AG08395 (cell line): ENCODE data around the gene ZFHX3.
A peak's percentile ranks its signal among the peaks of the same experiment; 100 is the strongest.

Experiments used
- DNase-seq: peaks from one replicate; pipeline ENCODE4 v3.0.0; 2012; ENCODE audit warnings: mixed read lengths, low spot score

The ZFHX3 gene

DNA sequence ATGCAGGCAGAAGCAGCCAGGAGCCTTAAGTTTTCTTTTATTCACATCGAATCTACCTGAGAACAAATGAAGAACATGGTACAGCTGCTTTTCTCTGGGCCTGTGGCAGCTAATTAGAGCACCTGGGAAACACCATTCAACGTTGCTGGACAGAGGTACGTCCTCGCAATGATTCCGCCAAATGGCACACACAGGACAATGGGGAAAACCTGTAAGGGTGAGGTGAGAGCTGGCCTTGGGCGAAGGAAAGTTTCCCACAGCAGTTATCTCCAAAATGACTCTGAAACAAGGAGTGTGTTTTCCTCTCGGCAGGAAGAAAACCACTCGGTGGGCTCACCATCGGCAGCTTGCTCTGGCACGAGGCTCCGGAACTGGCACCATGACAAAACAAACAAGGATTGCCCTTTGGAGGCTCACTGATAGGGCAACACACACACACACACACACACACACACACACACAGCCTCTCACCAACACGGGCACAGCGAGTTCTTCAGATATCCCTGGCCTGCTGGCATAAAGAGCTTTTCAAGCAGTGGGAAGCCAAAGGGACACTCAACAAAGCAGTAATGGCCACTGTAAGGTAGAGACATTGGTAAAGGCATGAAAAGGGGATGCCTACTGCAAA, 73.7 kb downstream of the ZFHX3 start:
- no peak for DNase-seq

GRCh38 chr16:72972878-72973571, 74.9 kb downstream of the ZFHX3 start:
- DNase-seq, result no peak

GRCh38 chr16:72971370-72971769, 76.6 kb downstream of the ZFHX3 start:
- no peak for DNase-seq

GRCh38 chr16:72970656-72971055, 77.3 kb downstream of the ZFHX3 start:
- DNase-seq, result no peak

GRCh38 chr16:72969812-72970211, 78.1 kb downstream of the ZFHX3 start:
- no peak for DNase-seq

GRCh38 chr16:72969146-72969545, 78.8 kb downstream of the ZFHX3 start:
- DNase-seq, result no peak

DNA sequence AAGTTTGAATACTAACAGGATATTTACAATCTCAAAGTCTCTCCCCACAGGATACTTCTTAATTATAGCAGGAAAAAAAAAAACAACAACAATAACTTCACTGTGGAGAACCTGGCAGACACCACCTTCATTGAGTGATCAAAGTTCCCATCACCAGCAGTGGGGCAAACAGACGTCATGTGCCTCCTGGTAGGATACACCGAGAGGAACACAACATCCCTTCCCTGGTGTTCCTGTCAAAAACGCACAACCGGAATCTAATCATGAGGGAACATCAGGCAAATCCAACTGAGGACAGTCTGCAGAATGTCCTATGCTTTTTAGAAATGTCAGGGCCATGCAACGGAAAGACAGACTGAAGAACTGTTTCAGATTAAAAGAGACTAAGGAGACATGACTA, 80.0 kb downstream of the ZFHX3 start:
- no peak for DNase-seq

GRCh38 chr16:72963533-72964315, 84.2 kb downstream of the ZFHX3 start:
- no peak for DNase-seq

DNA sequence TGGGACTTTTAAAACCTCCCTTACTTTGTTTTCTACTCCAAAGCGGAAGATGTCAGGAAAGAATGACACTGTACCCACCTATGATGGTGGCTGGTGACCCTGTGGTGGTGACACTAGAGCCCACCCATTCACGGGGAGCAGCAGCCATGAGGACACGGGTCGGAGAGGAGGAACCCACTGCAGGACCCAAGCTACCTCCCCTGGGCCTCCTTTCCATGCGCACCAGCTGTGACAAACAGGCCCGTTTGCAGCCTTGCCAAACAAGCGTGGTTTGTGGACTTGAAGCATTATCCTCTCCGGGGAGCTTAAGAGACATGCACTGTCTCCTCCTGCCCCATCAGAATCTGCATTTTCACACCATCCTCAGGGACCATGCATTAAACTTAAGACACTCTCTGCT, 85.6 kb downstream of the ZFHX3 start:
- no peak for DNase-seq

DNA sequence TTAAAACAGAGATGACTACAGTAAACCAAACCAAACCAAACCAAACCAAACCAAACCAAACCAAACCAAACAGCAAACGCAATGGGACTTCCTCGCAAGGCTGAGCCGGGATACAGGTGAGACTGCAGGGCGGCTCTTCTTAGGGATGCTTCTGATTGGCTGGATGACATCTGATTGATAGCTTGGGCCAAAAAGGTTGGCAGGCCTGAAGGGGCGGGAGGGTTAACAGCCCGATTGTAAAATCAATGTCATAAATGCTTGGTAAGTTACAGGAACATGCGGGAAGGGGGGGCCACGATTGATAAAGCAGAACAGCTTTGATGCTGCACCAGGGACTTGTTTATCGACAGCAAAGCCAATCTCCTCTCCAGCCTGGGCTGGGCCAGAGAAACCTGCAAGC, 86.1 kb downstream of the ZFHX3 start:
- DNase-seq, result no peak

- DNase-seq, result peak; percentile 34
Measured at GRCh38 chr16:72961115-72961832, 86.7 kb downstream of the ZFHX3 start.

DNA sequence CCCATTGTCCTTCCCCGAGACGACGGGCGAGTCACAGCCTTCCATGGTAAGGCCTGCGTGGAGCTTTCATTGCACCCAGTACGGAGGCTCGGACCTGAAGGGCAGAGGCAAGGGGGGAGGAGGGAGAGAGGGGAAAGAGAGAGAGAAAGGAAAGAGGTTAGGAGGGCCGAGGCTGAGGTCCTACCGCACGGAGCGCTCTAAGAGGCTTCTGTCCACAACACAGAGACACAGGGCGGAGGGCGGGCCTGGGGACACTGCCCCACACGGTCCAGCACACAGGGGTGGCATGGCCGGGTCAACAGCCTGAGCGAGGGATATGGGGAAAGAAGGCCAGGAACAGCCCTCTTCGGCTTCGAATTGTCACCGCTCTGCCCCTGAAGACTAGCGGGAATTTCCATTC, 87.8 kb downstream of the ZFHX3 start:
- DNase-seq, result no peak

- no peak for DNase-seq
Measured at GRCh38 chr16:72959301-72959996, 88.5 kb downstream of the ZFHX3 start.

- DNase-seq, result no peak
Measured at GRCh38 chr16:72958522-72959076, 89.3 kb downstream of the ZFHX3 start.

GRCh38 chr16:72957303-72958277, 90.3 kb downstream of the ZFHX3 start:
- DNase-seq, result no peak

GRCh38 chr16:72956124-72957064, 91.5 kb downstream of the ZFHX3 start:
- DNase-seq, result peak; percentile 7

DNA sequence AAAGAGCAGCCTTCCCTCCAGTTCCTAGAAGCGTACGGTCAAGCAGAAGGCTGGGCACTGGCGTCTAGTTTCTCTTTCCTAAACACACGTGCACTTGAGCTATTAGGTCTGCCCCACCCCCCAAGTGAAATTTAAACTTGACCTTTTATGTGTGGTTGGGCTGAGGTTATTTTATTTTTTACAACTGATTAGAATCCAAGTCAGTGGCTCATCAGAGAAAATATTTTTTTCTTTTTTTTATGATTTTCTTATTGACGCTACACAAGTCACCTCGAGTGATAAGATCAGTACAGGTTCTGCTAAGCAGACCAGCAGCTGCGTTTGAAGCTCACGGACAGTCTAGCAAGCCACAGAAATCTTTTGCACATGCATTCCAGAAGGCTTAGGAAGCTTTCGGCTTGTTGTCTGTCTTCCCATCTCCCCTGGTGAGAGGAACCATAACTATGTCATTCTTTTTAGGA, 95.1 kb downstream of the ZFHX3 start:
- peak; percentile 44 for DNase-seq

- DNase-seq, result no peak
Measured at GRCh38 chr16:72952404-72952803, 95.5 kb downstream of the ZFHX3 start.

- DNase-seq, result no peak
Measured at GRCh38 chr16:72951916-72952315, 96.0 kb downstream of the ZFHX3 start.
